ENCODE measurements around the gene CTXN1. TPM values are rescaled to one million over a fixed set of nuclear protein-coding genes. Genes with fewer than 3 reads are reported as not detected.
A peak's percentile ranks its signal among the peaks of the same experiment; 100 is the strongest.

The CTXN1 gene
- total and polyA plus RNA-seq, 5 donors from 2014 or later = not detected

GRCh38 chr19:7942981-7943443 is 17.1 kb upstream of the CTXN1 start:
- H3K4me3 Mint-ChIP-seq = peak overlapping the region; percentile 85 to 96 (median 93)
- peaks cover 5% of the 10 kb centered on the region for H3K36me3 Mint-ChIP-seq
- Histone ChIP-seq H3K27me3 (ENCODE audit: control insufficient read depth, insufficient read depth, low read length) (no peaks in the 10 kb centered on the region), H3K9me3 (ENCODE audit: control insufficient read depth in 2 of 2, low read length in 2 of 2) (no peaks in the 10 kb centered on the region), H3K4me3 (ENCODE audit: low read depth, low read length) (peak overlapping the region; percentile 78), H3K36me3 (ENCODE audit: control insufficient read depth, insufficient read depth, low read length) (peaks cover 14% of the 10 kb centered on the region), H3K27ac (ENCODE audit: insufficient read depth, low read length, poor library complexity, severe bottlenecking) (peak overlapping the region; percentile 96), H3K4me1 (ENCODE audit: control insufficient read depth, insufficient read depth, low read length, poor library complexity, severe bottlenecking) (peaks cover 18% of the 10 kb centered on the region)
- ATAC-seq (ENCODE audit: low read depth in 2 of 2) (no peak), DNase-seq (no peak)
- peaks cover 4 to 49% (median 24%) of the 10 kb centered on the region in 4 donors for H3K4me1 Mint-ChIP-seq
- H3K9me3 Mint-ChIP-seq = no peaks in the 10 kb centered on the region
- H3K27me3 Mint-ChIP-seq = peaks cover 4% of the 10 kb centered on the region
- peak overlapping the region; percentile 97 to 98 (median 98) for H3K27ac Mint-ChIP-seq

GRCh38 chr19:7941895-7942596 is 16.1 kb upstream of the CTXN1 start:
- Histone ChIP-seq H3K27ac (ENCODE audit: insufficient read depth, low read length, poor library complexity, severe bottlenecking) (peak overlapping the region; percentile 96), H3K4me1 (ENCODE audit: control insufficient read depth, insufficient read depth, low read length, poor library complexity, severe bottlenecking) (peaks cover 18% of the 10 kb centered on the region), H3K4me3 (ENCODE audit: low read depth, low read length) (peak overlapping the region; percentile 78), H3K36me3 (ENCODE audit: control insufficient read depth, insufficient read depth, low read length) (peaks cover 22% of the 10 kb centered on the region), H3K9me3 (ENCODE audit: control insufficient read depth in 2 of 2, low read length in 2 of 2) (no peaks in the 10 kb centered on the region), H3K27me3 (ENCODE audit: control insufficient read depth, insufficient read depth, low read length) (no peaks in the 10 kb centered on the region)
- Mint-ChIP-seq H3K36me3 (peaks cover 5% of the 10 kb centered on the region), H3K27me3 (peaks cover 4% of the 10 kb centered on the region), H3K27ac (peak overlapping the region in 1 of 3 donors; percentile 46), H3K9me3 (no peaks in the 10 kb centered on the region), H3K4me3 (peak overlapping the region; percentile 76 to 96 (median 88)), H3K4me1 (peaks cover 4 to 49% (median 24%) of the 10 kb centered on the region in 4 donors)
- DNase-seq (no peak), ATAC-seq (ENCODE audit: low read depth in 2 of 2) (no peak)

- H3K4me3 ChIP-seq (ENCODE audit: low read depth, low read length) = no peak overlapping the region
- ATAC-seq (ENCODE audit: low read depth in 2 of 2) (no peak), DNase-seq (no peak)
- no peak overlapping the region for H3K27ac ChIP-seq (ENCODE audit: insufficient read depth, low read length, poor library complexity, severe bottlenecking)
- Mint-ChIP-seq H3K9me3 (no peaks in the 10 kb centered on the region), H3K4me3 (peak overlapping the region in 3 of 4 donors; percentile 36 to 85 (median 47)), H3K36me3 (peaks cover 5% of the 10 kb centered on the region), H3K27me3 (peaks cover 4% of the 10 kb centered on the region), H3K4me1 (peaks cover 4 to 49% (median 24%) of the 10 kb centered on the region in 4 donors), H3K27ac (no peak overlapping the region)
- no peaks in the 10 kb centered on the region for H3K9me3 ChIP-seq (ENCODE audit: control insufficient read depth in 2 of 2, low read length in 2 of 2)
- H3K36me3 ChIP-seq (ENCODE audit: control insufficient read depth, insufficient read depth, low read length) = peaks cover 23% of the 10 kb centered on the region
- no peaks in the 10 kb centered on the region for H3K27me3 ChIP-seq (ENCODE audit: control insufficient read depth, insufficient read depth, low read length)
- peaks cover 18% of the 10 kb centered on the region for H3K4me1 ChIP-seq (ENCODE audit: control insufficient read depth, insufficient read depth, low read length, poor library complexity, severe bottlenecking)
Observed at GRCh38 chr19:7940841-7941240, 14.9 kb upstream of the CTXN1 start.

GRCh38 chr19:7934766-7935165 is 8.8 kb upstream of the CTXN1 start:
- H3K4me1 Mint-ChIP-seq = peaks cover 0 to 4% (median 4%) of the 10 kb centered on the region in 4 donors
- no peak overlapping the region for H3K27ac Mint-ChIP-seq
- H3K9me3 ChIP-seq (ENCODE audit: control insufficient read depth in 2 of 2, low read length in 2 of 2) = no peaks in the 10 kb centered on the region
- no peak overlapping the region for H3K27ac ChIP-seq (ENCODE audit: insufficient read depth, low read length, poor library complexity, severe bottlenecking)
- H3K4me1 ChIP-seq (ENCODE audit: control insufficient read depth, insufficient read depth, low read length, poor library complexity, severe bottlenecking) = no peaks in the 10 kb centered on the region
- H3K36me3 Mint-ChIP-seq = peaks cover 3% of the 10 kb centered on the region
- no peak overlapping the region for H3K4me3 ChIP-seq (ENCODE audit: low read depth, low read length)
- H3K4me3 Mint-ChIP-seq = peak overlapping the region in 1 of 4 donors; percentile 47
- H3K27me3 Mint-ChIP-seq = no peaks in the 10 kb centered on the region
- ATAC-seq (ENCODE audit: low read depth in 2 of 2) (no peak), DNase-seq (no peak)
- H3K27me3 ChIP-seq (ENCODE audit: control insufficient read depth, insufficient read depth, low read length) = no peaks in the 10 kb centered on the region
- H3K36me3 ChIP-seq (ENCODE audit: control insufficient read depth, insufficient read depth, low read length) = peaks cover 53% of the 10 kb centered on the region
- no peaks in the 10 kb centered on the region for H3K9me3 Mint-ChIP-seq

- peaks cover 0 to 10% (median 4%) of the 10 kb centered on the region in 4 donors for H3K4me1 Mint-ChIP-seq
- Histone ChIP-seq H3K9me3 (ENCODE audit: control insufficient read depth in 2 of 2, low read length in 2 of 2) (no peaks in the 10 kb centered on the region), H3K27ac (ENCODE audit: insufficient read depth, low read length, poor library complexity, severe bottlenecking) (no peak overlapping the region), H3K4me3 (ENCODE audit: low read depth, low read length) (no peak overlapping the region), H3K36me3 (ENCODE audit: control insufficient read depth, insufficient read depth, low read length) (peaks cover 51% of the 10 kb centered on the region), H3K4me1 (ENCODE audit: control insufficient read depth, insufficient read depth, low read length, poor library complexity, severe bottlenecking) (no peaks in the 10 kb centered on the region), H3K27me3 (ENCODE audit: control insufficient read depth, insufficient read depth, low read length) (no peaks in the 10 kb centered on the region)
- ATAC-seq (ENCODE audit: low read depth in 2 of 2) = no peak
- no peak overlapping the region for H3K27ac Mint-ChIP-seq
- H3K4me3 Mint-ChIP-seq = no peak overlapping the region
- H3K27me3 Mint-ChIP-seq = no peaks in the 10 kb centered on the region
- peaks cover 3% of the 10 kb centered on the region for H3K36me3 Mint-ChIP-seq
- no peaks in the 10 kb centered on the region for H3K9me3 Mint-ChIP-seq
- no peak for DNase-seq
Observed at GRCh38 chr19:7933828-7934725, 8.1 kb upstream of the CTXN1 start.

- no peak overlapping the region for H3K27ac Mint-ChIP-seq
- H3K27me3 Mint-ChIP-seq = no peaks in the 10 kb centered on the region
- no peaks in the 10 kb centered on the region for H3K4me1 ChIP-seq (ENCODE audit: control insufficient read depth, insufficient read depth, low read length, poor library complexity, severe bottlenecking)
- H3K9me3 Mint-ChIP-seq = no peaks in the 10 kb centered on the region
- no peak for DNase-seq
- H3K36me3 Mint-ChIP-seq = peaks cover 3% of the 10 kb centered on the region
- no peak overlapping the region for H3K27ac ChIP-seq (ENCODE audit: insufficient read depth, low read length, poor library complexity, severe bottlenecking)
- peaks cover 51% of the 10 kb centered on the region for H3K36me3 ChIP-seq (ENCODE audit: control insufficient read depth, insufficient read depth, low read length)
- H3K4me3 Mint-ChIP-seq = no peak overlapping the region
- no peak overlapping the region for H3K4me3 ChIP-seq (ENCODE audit: low read depth, low read length)
- H3K27me3 ChIP-seq (ENCODE audit: control insufficient read depth, insufficient read depth, low read length) = no peaks in the 10 kb centered on the region
- no peak for ATAC-seq (ENCODE audit: low read depth in 2 of 2)
- H3K9me3 ChIP-seq (ENCODE audit: control insufficient read depth in 2 of 2, low read length in 2 of 2) = no peaks in the 10 kb centered on the region
- H3K4me1 Mint-ChIP-seq = peaks cover 0 to 8% (median under 1%) of the 10 kb centered on the region in 4 donors
Observed at GRCh38 chr19:7933411-7933810, 7.5 kb upstream of the CTXN1 start.

- ATAC-seq (ENCODE audit: low read depth in 2 of 2) (no peak), DNase-seq (no peak)
- H3K36me3 ChIP-seq (ENCODE audit: control insufficient read depth, insufficient read depth, low read length) = peaks cover 48% of the 10 kb centered on the region
- Mint-ChIP-seq H3K9me3 (no peaks in the 10 kb centered on the region), H3K36me3 (peaks cover 3% of the 10 kb centered on the region), H3K4me1 (peaks cover 0 to 8% (median 2%) of the 10 kb centered on the region in 4 donors), H3K4me3 (no peak overlapping the region), H3K27ac (no peak overlapping the region), H3K27me3 (no peaks in the 10 kb centered on the region)
- H3K9me3 ChIP-seq (ENCODE audit: control insufficient read depth in 2 of 2, low read length in 2 of 2) = no peaks in the 10 kb centered on the region
- H3K27ac ChIP-seq (ENCODE audit: insufficient read depth, low read length, poor library complexity, severe bottlenecking) = no peak overlapping the region
- H3K27me3 ChIP-seq (ENCODE audit: control insufficient read depth, insufficient read depth, low read length) = no peaks in the 10 kb centered on the region
- H3K4me1 ChIP-seq (ENCODE audit: control insufficient read depth, insufficient read depth, low read length, poor library complexity, severe bottlenecking) = no peaks in the 10 kb centered on the region
- H3K4me3 ChIP-seq (ENCODE audit: low read depth, low read length) = no peak overlapping the region
Observed at GRCh38 chr19:7932930-7933300, 7.0 kb upstream of the CTXN1 start.
